Measurements from ENCODE around the gene MYO7B.

The MYO7B gene

DNA sequence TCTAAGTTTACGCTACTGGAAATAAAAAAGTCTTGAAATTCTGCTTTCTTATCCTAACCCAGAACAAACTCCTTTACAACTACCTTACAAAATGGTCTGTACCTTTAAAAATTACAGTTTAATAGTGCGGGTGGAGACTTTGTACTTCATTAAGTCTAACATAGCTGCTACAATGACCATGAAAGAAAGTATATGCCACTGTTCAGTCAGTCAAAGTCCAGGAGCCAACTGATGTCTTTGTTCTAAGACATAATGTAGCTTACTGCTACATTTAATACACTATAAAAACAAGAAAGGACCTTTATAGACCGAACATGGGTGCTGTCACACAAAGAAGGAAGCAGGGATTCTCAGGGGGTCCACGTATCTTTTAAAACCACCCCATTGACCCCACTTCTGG is 45.2 kb upstream of the MYO7B start:
- Histone ChIP-seq H3K4me2 (ENCODE audit: insufficient read depth, low read length) (no peak overlapping the region), H3K27me3 (ENCODE audit: insufficient read depth, low read length, poor library complexity) (no peaks in the 10 kb centered on the region), H3K79me2 (ENCODE audit: insufficient read depth, low read length) (no peaks in the 10 kb centered on the region; the same call in 1 of the 2 replicates), H3K27ac (ENCODE audit: low read length) (no peak overlapping the region), H3K9me3 (ENCODE audit: insufficient read depth, low read length, severe bottlenecking) (no peaks in the 10 kb centered on the region), H3K9ac (ENCODE audit: low read depth, low read length) (no peak overlapping the region), H3K36me3 (ENCODE audit: insufficient read depth, low read length) (peaks cover 98% of the 10 kb centered on the region), H2AFZ (ENCODE audit: low read depth, low read length) (no peak overlapping the region), H4K20me1 (ENCODE audit: insufficient read depth, low read length) (peaks cover under 1% of the 10 kb centered on the region; the same call in 1 of the 2 replicates), H3K4me1 (ENCODE audit: insufficient read depth, low read length) (no peaks in the 10 kb centered on the region), H3K4me3 (ENCODE audit: low read depth in 1 of 2, low read length in 2 of 2) (no peak overlapping the region)
- no peak for TF ChIP-seq EZH2 (IDR thresholded peaks at IDR 0.05; ENCODE audit: borderline replicate concordance, low read depth, low read length, severe bottlenecking)
- TF ChIP-seq, protein P1, sequence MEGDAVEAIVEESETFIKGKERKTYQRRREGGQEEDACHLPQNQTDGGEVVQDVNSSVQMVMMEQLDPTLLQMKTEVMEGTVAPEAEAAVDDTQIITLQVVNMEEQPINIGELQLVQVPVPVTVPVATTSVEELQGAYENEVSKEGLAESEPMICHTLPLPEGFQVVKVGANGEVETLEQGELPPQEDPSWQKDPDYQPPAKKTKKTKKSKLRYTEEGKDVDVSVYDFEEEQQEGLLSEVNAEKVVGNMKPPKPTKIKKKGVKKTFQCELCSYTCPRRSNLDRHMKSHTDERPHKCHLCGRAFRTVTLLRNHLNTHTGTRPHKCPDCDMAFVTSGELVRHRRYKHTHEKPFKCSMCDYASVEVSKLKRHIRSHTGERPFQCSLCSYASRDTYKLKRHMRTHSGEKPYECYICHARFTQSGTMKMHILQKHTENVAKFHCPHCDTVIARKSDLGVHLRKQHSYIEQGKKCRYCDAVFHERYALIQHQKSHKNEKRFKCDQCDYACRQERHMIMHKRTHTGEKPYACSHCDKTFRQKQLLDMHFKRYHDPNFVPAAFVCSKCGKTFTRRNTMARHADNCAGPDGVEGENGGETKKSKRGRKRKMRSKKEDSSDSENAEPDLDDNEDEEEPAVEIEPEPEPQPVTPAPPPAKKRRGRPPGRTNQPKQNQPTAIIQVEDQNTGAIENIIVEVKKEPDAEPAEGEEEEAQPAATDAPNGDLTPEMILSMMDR (IDR thresholded peaks at IDR 0.05; ENCODE audit: borderline replicate concordance, extremely low read depth, low read length, poor library complexity, severe bottlenecking): no peak
- DNase-seq (no peak), ATAC-seq (ENCODE audit: insufficient read depth, low read depth) (no peak)

- peaks cover 97% of the 10 kb centered on the region for H3K36me3 ChIP-seq (ENCODE audit: insufficient read depth, low read length)
- H3K79me2 ChIP-seq (ENCODE audit: insufficient read depth, low read length): peaks cover 11% of the 10 kb centered on the region; the same call in 1 of the 2 replicates
- H3K4me2 ChIP-seq (ENCODE audit: insufficient read depth, low read length): no peak overlapping the region
- DNase-seq (no peak), ATAC-seq (ENCODE audit: insufficient read depth, low read depth) (no peak)
- TF ChIP-seq, protein P1 (IDR thresholded peaks at IDR 0.05; ENCODE audit: borderline replicate concordance, extremely low read depth, low read length, poor library complexity, severe bottlenecking): no peak
- no peak for TF ChIP-seq EZH2 (IDR thresholded peaks at IDR 0.05; ENCODE audit: borderline replicate concordance, low read depth, low read length, severe bottlenecking)
- H3K4me3 ChIP-seq (ENCODE audit: low read depth in 1 of 2, low read length in 2 of 2): no peak overlapping the region
- no peak overlapping the region for H3K27ac ChIP-seq (ENCODE audit: low read length)
- no peaks in the 10 kb centered on the region for H3K27me3 ChIP-seq (ENCODE audit: insufficient read depth, low read length, poor library complexity)
- peaks cover 2% of the 10 kb centered on the region; the same call in 1 of the 2 replicates for H4K20me1 ChIP-seq (ENCODE audit: insufficient read depth, low read length)
- H3K9me3 ChIP-seq (ENCODE audit: insufficient read depth, low read length, severe bottlenecking): no peaks in the 10 kb centered on the region
- no peaks in the 10 kb centered on the region for H3K4me1 ChIP-seq (ENCODE audit: insufficient read depth, low read length)
- H3K9ac ChIP-seq (ENCODE audit: low read depth, low read length): no peak overlapping the region
- H2AFZ ChIP-seq (ENCODE audit: low read depth, low read length): no peak overlapping the region
Observed at GRCh38 chr2:127498386-127498785, 37.1 kb upstream of the MYO7B start.

DNA sequence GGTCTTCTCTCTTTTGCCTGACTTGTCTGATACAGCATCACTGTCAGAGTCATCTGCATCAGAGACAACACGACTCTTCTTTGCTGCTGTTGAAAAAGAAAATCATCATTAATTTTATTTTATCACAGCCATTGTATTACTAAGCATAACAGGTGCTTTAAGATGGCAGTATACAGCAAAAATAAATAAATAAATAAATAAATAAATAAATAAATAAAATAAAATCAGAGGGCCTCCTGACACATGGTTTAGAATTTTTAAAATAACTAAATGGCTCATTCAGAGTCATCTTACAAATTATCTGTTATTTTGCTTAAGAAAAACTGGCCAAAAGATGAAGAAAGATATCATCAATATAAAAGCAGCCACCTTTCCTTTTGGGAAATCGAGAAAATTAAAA is 32.0 kb upstream of the MYO7B start:
- no peak overlapping the region for H3K9ac ChIP-seq (ENCODE audit: low read depth, low read length)
- no peaks in the 10 kb centered on the region for H3K9me3 ChIP-seq (ENCODE audit: insufficient read depth, low read length, severe bottlenecking)
- no peaks in the 10 kb centered on the region for H3K4me1 ChIP-seq (ENCODE audit: insufficient read depth, low read length)
- H3K36me3 ChIP-seq (ENCODE audit: insufficient read depth, low read length): peaks cover 89% of the 10 kb centered on the region
- H3K4me3 ChIP-seq (ENCODE audit: low read depth in 1 of 2, low read length in 2 of 2): no peak overlapping the region
- no peak for DNase-seq
- no peak overlapping the region for H3K4me2 ChIP-seq (ENCODE audit: insufficient read depth, low read length)
- TF ChIP-seq EZH2 (IDR thresholded peaks at IDR 0.05; ENCODE audit: borderline replicate concordance, low read depth, low read length, severe bottlenecking): no peak
- TF ChIP-seq, protein P1 (IDR thresholded peaks at IDR 0.05; ENCODE audit: borderline replicate concordance, extremely low read depth, low read length, poor library complexity, severe bottlenecking): no peak
- no peaks in the 10 kb centered on the region for H3K27me3 ChIP-seq (ENCODE audit: insufficient read depth, low read length, poor library complexity)
- H2AFZ ChIP-seq (ENCODE audit: low read depth, low read length): no peak overlapping the region
- peaks cover 56% of the 10 kb centered on the region for H3K79me2 ChIP-seq (ENCODE audit: insufficient read depth, low read length)
- no peak for ATAC-seq (ENCODE audit: insufficient read depth, low read depth)
- peaks cover 28% of the 10 kb centered on the region; the same call in 1 of the 2 replicates for H4K20me1 ChIP-seq (ENCODE audit: insufficient read depth, low read length)
- no peak overlapping the region for H3K27ac ChIP-seq (ENCODE audit: low read length)
